T-cell (primary cell): Measurements from ENCODE around the gene WNT9B. TPM values are rescaled to one million over a fixed set of nuclear protein-coding genes. Genes with fewer than 3 reads are reported as not detected.

ENCODE experiments used
- ATAC-seq, 4 experiments: fragments of 200-7000 bp in 3 of 4; fragments of 150-1000 bp in 1 of 4; cut with Tn5 transposase; replicated peaks in 1 of 4; 1 replicate in 3 of 4; 2 replicates in 1 of 4; pipeline ENCODE4 v1.10.0; 2021; ENCODE audit warnings: moderate library complexity in 3 of 4, mild to moderate bottlenecking in 2 of 4, moderate number of reproducible peaks in 1 of 4
- CTCF ChIA-PET, 2 donors: fragments of 300-600 bp; sonication (Branson Sonifier 250); formaldehyde crosslinking; loops; one replicate each; lab custom pipeline; 2022; ENCODE audit warnings: antibody characterized with exemption in 2 of 2; lab: Charles Lee
- POLR2A ChIA-PET, 2 donors: fragments of 300-600 bp; sonication (Branson Sonifier 250); formaldehyde crosslinking; loops; one replicate each; lab custom pipeline; 2022; ENCODE audit warnings: antibody characterized with exemption in 2 of 2; lab: Charles Lee
- DNase-seq, 35 experiments: peaks; one replicate each; pipeline versions ENCODE4 v3.0.0 to v3.0.0-alpha.2; 2013 to 2023
- H3K27ac ChIP-seq: one replicate; pipeline ENCODE4 v1.5.1; 2013; ENCODE audit warnings: low read length
- H3K27me3 ChIP-seq, 2 experiments: replicated peaks in 1 of 2; 1 replicate in 1 of 2; 2 replicates in 1 of 2; pipeline versions ENCODE4 v1.6.1 to v1.7.0; 2013; ENCODE audit warnings: low read length in 1 of 2, mixed read lengths in 1 of 2; ENCODE audit not compliant: control insufficient read depth in 2 of 2, insufficient read depth in 2 of 2; ENCODE audit errors: extremely low read depth in 1 of 2
- H3K36me3 ChIP-seq, 2 donors: 1 replicate in 1 of 2; 2 replicates in 1 of 2; pipeline versions ENCODE4 v1.6.1 to v1.7.0; 2013; ENCODE audit warnings: low read length in 1 of 2; ENCODE audit not compliant: control insufficient read depth in 2 of 2, insufficient read depth in 1 of 2; ENCODE audit errors: extremely low read depth in 1 of 2
- H3K4me1 ChIP-seq, 2 experiments: 1 replicate in 1 of 2; 2 replicates in 1 of 2; pipeline versions ENCODE4 v1.6.1 to v1.7.0; 2013; ENCODE audit warnings: low read length in 2 of 2, mixed read lengths in 1 of 2; ENCODE audit not compliant: insufficient read depth in 2 of 2, control insufficient read depth in 1 of 2; ENCODE audit errors: extremely low read depth in 1 of 2
- H3K4me3 ChIP-seq, 2 donors: 1 replicate in 1 of 2; 2 replicates in 1 of 2; pipeline versions ENCODE4 v1.5.1 to v1.7.0; 2013; ENCODE audit warnings: mild to moderate bottlenecking in 2 of 2, low read length in 1 of 2, moderate library complexity in 1 of 2; ENCODE audit not compliant: control insufficient read depth in 1 of 2; ENCODE audit errors: extremely low read depth in 1 of 2
- H3K9me3 ChIP-seq: 2 replicates; pipeline ENCODE4 v1.7.0; 2013
- H3K27ac Mint-ChIP-seq, 2 donors: one replicate each; pipeline ENCODE4 v1.8.0; 2020 to 2021; ENCODE audit warnings: mild to moderate bottlenecking in 2 of 2, mixed read lengths in 2 of 2
- H3K27me3 Mint-ChIP-seq, 2 donors: one replicate each; pipeline ENCODE4 v1.8.0; 2021 to 2022; ENCODE audit warnings: mixed read lengths in 2 of 2
- H3K36me3 Mint-ChIP-seq: one replicate; pipeline ENCODE4 v1.8.0; 2021; ENCODE audit warnings: mixed read lengths
- H3K4me1 Mint-ChIP-seq, 3 donors: one replicate each; pipeline ENCODE4 v1.8.0; 2020 to 2022; ENCODE audit warnings: mixed read lengths in 3 of 3, mild to moderate bottlenecking in 1 of 3
- H3K4me3 Mint-ChIP-seq, 3 donors: one replicate each; pipeline ENCODE4 v1.8.0; 2020 to 2022; ENCODE audit warnings: mild to moderate bottlenecking in 3 of 3, mixed read lengths in 3 of 3, moderate library complexity in 3 of 3
- H3K9me3 Mint-ChIP-seq, 3 donors: one replicate each; pipeline ENCODE4 v1.8.0; 2020 to 2022; ENCODE audit warnings: mixed read lengths in 3 of 3
- WGBS: methylation state at CpG from one replicate; pipeline ENCODE4 v1.1.5; 2013; ENCODE audit warnings: missing lambda C conversion rate; ENCODE audit not compliant: insufficient coverage; 5-methylcytosine and 5-hydroxymethylcytosine counted together
- total RNA-seq, 35 experiments: library from RNA in 6 of 35; stranded (reverse) in 6 of 35; fragments of 120-200 nt in 1 of 35; gene quantifications; one replicate each; pipeline versions ENCODE4 v1.2.1 to v1.2.4 and lab custom pipeline; 2013 to 2026

The WNT9B gene
- total RNA-seq, 5 donors from 2014 or later (not counting 1 experiment from before 2014, with no cell fraction given), result not detected

DNA sequence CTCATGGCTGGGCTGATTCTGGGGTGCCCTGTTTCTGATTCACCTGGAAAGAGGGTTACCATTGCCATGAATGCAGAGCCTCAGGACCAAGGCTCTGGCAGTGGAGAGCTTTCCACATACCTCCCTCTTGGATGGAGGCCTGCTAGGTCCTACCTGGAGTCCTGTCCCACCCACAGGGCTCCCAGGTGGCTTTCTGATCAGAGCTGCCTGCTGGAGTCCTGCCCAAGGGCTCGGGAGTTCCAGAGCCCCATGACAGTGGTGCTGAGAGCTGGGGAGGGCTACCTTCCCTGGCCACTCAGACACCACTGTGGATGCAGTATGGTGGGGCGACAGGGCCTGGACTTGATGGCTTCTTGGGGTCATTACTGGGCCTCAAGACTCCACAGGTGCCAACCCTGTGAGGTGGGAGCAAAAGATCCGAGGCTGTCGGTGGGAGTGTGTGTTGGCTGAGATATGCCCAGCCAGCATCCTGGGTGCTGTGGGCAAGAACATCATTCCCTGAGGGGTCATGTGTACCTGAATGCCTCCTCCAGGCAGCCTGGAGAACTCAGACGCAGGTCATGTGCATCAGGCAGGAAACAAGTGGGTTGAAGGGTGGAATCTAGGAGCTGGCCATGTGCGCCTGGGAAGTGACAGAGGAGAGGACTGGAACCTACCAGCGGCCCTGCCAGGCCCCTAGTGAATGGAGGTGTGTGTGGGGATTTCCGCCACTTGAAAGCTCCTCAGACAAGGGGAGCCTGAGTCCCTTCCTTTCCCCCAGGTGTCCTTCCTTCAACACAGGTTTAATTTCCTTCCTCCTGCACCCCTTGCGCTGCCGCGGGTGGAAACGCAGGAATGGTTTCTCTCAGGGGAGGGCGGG lies 30.6 kb upstream of the WNT9B start:
- Histone ChIP-seq H3K4me3 (no peak overlapping the region), H3K27me3 (peaks cover 2 to 86% of the 10 kb centered on the region in 2 experiments), H3K9me3 (no peaks in the 10 kb centered on the region), H3K36me3 (no peaks in the 10 kb centered on the region), H3K4me1 (peaks cover 0 to 36% of the 10 kb centered on the region in 2 experiments), H3K27ac (no peak overlapping the region)
- ATAC-seq, result no peak
- POLR2A ChIA-PET, result no interaction called here
- H3K27ac Mint-ChIP-seq, result no peak overlapping the region
- CTCF ChIA-PET, result interaction anchor here in 1 of 2 donors (0.6 kb wide), 1 partner anchor 272 kb away, joined by 4 read pairs; no protein-coding TSS in a partner anchor
- no peaks in the 10 kb centered on the region for H3K36me3 Mint-ChIP-seq
- peak overlapping the region in 1 of 3 donors; percentile 77 for H3K4me3 Mint-ChIP-seq
- H3K4me1 Mint-ChIP-seq, result peaks cover 19 to 29% (median 23%) of the 10 kb centered on the region in 3 donors
- no peaks in the 10 kb centered on the region for H3K9me3 Mint-ChIP-seq
- DNase-seq, result no peak
- H3K27me3 Mint-ChIP-seq, result peaks cover 49 to 78% of the 10 kb centered on the region in 2 donors
- WGBS, result 53% methylated on average over 2 of the region's 13 CpGs

DNA sequence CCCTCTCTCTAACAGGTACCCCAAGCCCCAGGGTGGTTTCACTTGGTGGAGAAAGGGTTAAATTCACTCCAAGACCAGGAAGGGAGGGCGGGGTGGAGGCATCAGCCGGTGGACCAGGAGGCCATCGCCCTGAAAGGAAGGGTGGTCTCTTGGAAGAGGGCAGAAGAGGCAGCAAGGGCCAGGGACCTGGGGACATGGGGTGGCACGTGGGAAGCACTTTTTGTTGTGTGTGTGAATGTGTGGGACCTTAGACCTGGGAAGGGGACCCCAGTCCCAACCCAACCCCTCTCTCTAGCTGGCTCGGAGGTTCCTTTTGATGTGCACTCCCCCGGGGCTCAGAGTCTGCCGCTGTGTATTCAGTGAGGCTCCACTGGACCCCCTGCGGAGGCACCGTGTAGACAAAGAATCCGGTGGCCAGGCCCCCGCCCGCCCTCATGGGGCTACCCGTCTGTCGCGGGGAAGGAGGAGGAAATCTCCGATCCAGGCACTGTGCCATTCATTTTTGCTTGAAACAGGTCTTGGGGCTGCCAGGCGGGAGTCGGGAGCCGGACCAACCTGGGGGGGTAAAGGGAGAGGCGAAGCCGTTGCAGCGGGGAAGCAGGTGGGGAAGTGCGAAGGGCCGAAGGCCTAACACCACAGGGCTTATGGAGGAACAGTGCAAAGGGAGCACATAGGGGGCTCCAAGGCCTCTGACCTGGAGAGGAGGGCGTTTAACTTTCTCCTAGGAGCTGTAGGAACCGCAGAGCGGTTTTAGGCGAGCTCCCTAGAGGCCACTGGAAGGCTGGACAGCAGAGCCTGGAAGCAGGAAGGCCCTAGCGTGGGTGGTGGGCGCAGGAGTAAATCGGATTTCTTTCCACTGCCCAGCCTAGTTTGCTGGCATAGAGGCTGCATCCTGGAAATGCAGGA lies 29.6 kb upstream of the WNT9B start:
- Histone ChIP-seq H3K27ac (no peak overlapping the region), H3K9me3 (no peaks in the 10 kb centered on the region), H3K4me1 (peaks cover 0 to 36% of the 10 kb centered on the region in 2 experiments), H3K27me3 (peaks cover 2 to 82% of the 10 kb centered on the region in 2 experiments), H3K36me3 (no peaks in the 10 kb centered on the region), H3K4me3 (no peak overlapping the region)
- ChIA-PET CTCF (no interaction called here), POLR2A (no interaction called here)
- no peak for ATAC-seq
- Mint-ChIP-seq H3K9me3 (no peaks in the 10 kb centered on the region), H3K27me3 (peaks cover 43 to 68% of the 10 kb centered on the region in 2 donors), H3K4me1 (peaks cover 19 to 26% (median 23%) of the 10 kb centered on the region in 3 donors), H3K27ac (no peak overlapping the region), H3K4me3 (no peak overlapping the region), H3K36me3 (no peaks in the 10 kb centered on the region)
- no peak for DNase-seq
- 34% methylated on average over 25 of the region's 31 CpGs for WGBS

DNA sequence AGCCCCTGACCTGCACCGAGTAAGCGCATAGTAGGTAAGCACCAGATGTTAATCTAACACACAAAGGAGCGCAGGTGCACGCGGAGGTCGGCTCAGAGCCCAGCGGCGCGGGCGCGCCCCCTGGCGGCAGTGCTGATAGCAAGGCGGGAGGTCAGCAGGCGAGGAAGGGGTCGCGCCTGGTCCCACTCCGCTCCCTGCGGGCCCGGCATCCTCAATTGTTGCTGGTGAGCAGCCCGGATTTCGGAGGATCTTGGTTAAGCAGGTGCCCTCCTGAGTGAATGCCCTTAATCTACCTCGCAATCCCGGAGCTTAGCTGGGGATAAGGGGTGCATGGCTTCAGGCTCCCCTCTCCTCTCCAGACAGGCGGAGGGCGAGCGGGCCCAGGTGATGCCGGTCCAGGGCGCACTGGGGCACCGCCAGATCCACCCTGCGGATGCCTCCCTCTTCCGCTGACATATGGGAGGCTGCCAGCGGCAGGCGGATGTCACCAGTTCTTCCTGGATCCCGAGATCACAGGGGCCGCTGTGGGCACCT lies 28.9 kb upstream of the WNT9B start:
- no peaks in the 10 kb centered on the region for H3K9me3 Mint-ChIP-seq
- ChIA-PET POLR2A (interaction anchor here in 1 of 2 donors (0.6 kb wide), 1 partner anchor 777 kb away, joined by 3 read pairs; no protein-coding TSS in a partner anchor), CTCF (no interaction called here)
- H3K27ac Mint-ChIP-seq, result no peak overlapping the region
- peaks cover 0 to 30% of the 10 kb centered on the region in 2 experiments for H3K4me1 ChIP-seq
- peaks cover 16 to 24% (median 19%) of the 10 kb centered on the region in 3 donors for H3K4me1 Mint-ChIP-seq
- H3K36me3 ChIP-seq, result no peaks in the 10 kb centered on the region
- no peak overlapping the region for H3K4me3 ChIP-seq
- H3K27me3 Mint-ChIP-seq, result peaks cover 36 to 61% of the 10 kb centered on the region in 2 donors
- no peaks in the 10 kb centered on the region for H3K9me3 ChIP-seq
- no peak overlapping the region for H3K27ac ChIP-seq
- peak in 1 of 4 experiments; percentile 33 for ATAC-seq
- no peak overlapping the region for H3K4me3 Mint-ChIP-seq
- H3K36me3 Mint-ChIP-seq, result no peaks in the 10 kb centered on the region
- WGBS, result 25% methylated on average over 23 of the region's 35 CpGs
- peak in 7 of 35 experiments; percentile 15 to 46 (median 19) for DNase-seq
- H3K27me3 ChIP-seq, result peaks cover 2 to 74% of the 10 kb centered on the region in 2 experiments

DNA sequence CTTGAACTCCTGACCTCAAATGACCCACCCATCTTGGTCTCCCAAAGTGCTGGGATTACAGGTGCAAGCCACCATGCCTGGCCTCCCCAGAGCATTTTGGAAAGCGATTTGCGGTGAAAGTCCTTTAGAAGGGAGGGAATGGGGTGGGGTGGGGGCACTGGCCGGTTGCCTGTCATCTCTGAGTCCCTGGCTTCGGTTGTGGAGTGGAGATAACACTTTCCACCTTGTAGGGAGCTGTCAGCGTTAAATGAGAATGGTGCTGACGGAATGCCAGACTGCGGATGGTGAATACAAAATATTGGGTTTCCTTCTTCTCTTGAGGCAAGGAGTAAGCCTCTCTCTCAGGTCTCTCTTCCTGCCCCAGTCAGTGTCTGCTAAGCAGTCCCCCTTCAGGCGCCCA lies 27.7 kb upstream of the WNT9B start:
- Mint-ChIP-seq H3K27me3 (peaks cover 34 to 52% of the 10 kb centered on the region in 2 donors), H3K4me3 (no peak overlapping the region)
- H3K27me3 ChIP-seq, result peaks cover 0 to 65% of the 10 kb centered on the region in 2 experiments

DNA sequence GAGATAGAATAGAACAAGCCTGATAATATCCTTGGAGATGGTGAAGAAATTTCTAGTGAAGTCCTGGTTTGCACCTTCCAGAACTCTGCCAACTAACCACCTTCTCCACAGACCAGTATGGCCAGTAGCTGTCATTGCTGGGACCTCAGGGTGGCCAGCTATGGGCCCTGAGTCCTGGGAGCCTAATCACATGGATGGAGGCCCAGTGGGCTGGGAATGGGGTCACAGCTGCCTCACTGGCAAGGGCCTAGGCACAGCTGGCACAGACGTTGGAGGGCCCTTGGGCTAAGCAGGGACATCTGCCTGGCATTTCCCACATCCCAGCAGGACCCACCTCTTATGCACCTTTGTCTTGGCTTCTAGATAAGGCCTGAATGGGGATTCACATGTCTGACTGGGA lies 25.3 kb upstream of the WNT9B start:
- Mint-ChIP-seq H3K9me3 (no peaks in the 10 kb centered on the region), H3K27ac (no peak overlapping the region), H3K4me3 (no peak overlapping the region), H3K36me3 (no peaks in the 10 kb centered on the region), H3K4me1 (peaks cover 0 to 3% (median under 1%) of the 10 kb centered on the region in 3 donors), H3K27me3 (peaks cover 30 to 35% of the 10 kb centered on the region in 2 donors)
- no peaks in the 10 kb centered on the region for H3K36me3 ChIP-seq
- peaks cover 0 to 3% of the 10 kb centered on the region in 2 experiments for H3K4me1 ChIP-seq
- CTCF ChIA-PET, result interaction anchor here in 1 of 2 donors (0.6 to 0.8 kb wide), 2 partner anchors 9 to 29 kb away, joined by 3 read pairs; no protein-coding TSS in a partner anchor
- DNase-seq (no peak), ATAC-seq (no peak)
- POLR2A ChIA-PET, result no interaction called here
- no peak overlapping the region for H3K27ac ChIP-seq
- no peak overlapping the region for H3K4me3 ChIP-seq
- WGBS, result 60% methylated on average over 1 of the region's 1 CpG
- no peaks in the 10 kb centered on the region for H3K9me3 ChIP-seq
- H3K27me3 ChIP-seq, result peaks cover 0 to 48% of the 10 kb centered on the region in 2 experiments

More for the DNA sequence above, 27.7 kb upstream of the WNT9B start:
- DNase-seq, result no peak
- Histone ChIP-seq H3K9me3 (no peaks in the 10 kb centered on the region), H3K4me1 (peaks cover 0 to 19% of the 10 kb centered on the region in 2 experiments), H3K4me3 (no peak overlapping the region), H3K36me3 (no peaks in the 10 kb centered on the region), H3K27ac (no peak overlapping the region)
- CTCF ChIA-PET, result no interaction called here
- H3K27ac Mint-ChIP-seq, result no peak overlapping the region
- POLR2A ChIA-PET, result no interaction called here
- H3K9me3 Mint-ChIP-seq, result no peaks in the 10 kb centered on the region
- H3K4me1 Mint-ChIP-seq, result peaks cover 6 to 14% (median 10%) of the 10 kb centered on the region in 3 donors
- no peaks in the 10 kb centered on the region for H3K36me3 Mint-ChIP-seq
- no peak for ATAC-seq
- 76% methylated on average over 4 of the region's 8 CpGs for WGBS

DNA sequence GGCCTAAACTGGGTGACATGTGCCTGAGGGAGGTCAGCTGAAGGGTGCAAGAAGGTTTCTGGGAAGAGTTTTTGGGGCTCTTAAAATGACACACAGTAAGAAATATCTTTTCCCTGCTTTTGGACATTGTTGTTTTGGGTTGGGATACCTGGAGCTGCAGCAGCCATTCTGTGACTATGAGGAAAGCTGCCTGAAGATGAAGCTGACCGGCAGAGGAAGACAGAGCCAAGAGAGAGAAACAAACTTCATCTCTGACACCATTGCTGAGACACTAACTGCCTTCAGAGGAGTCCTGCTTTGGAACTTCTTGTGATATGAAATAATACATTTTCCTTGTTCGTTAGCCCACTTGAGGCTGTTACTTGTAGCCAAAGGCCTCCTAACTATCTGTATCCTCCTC lies 24.1 kb upstream of the WNT9B start:
- peaks cover 18 to 24% of the 10 kb centered on the region in 2 donors for H3K27me3 Mint-ChIP-seq
- H3K36me3 Mint-ChIP-seq, result no peaks in the 10 kb centered on the region
- no peaks in the 10 kb centered on the region for H3K9me3 ChIP-seq
- H3K27me3 ChIP-seq, result peaks cover 0 to 47% of the 10 kb centered on the region in 2 experiments
- DNase-seq (no peak), ATAC-seq (no peak)
- H3K4me1 Mint-ChIP-seq, result no peaks in the 10 kb centered on the region
- ChIA-PET CTCF (no interaction called here), POLR2A (no interaction called here)
- H3K4me1 ChIP-seq, result peaks cover 0 to 3% of the 10 kb centered on the region in 2 experiments
- WGBS, result no CpG with 5 or more reads among the region's 2 CpGs
- H3K4me3 ChIP-seq, result no peak overlapping the region
- H3K27ac ChIP-seq, result no peak overlapping the region
- H3K4me3 Mint-ChIP-seq, result no peak overlapping the region
- no peak overlapping the region for H3K27ac Mint-ChIP-seq
- H3K36me3 ChIP-seq, result no peaks in the 10 kb centered on the region
- H3K9me3 Mint-ChIP-seq, result no peaks in the 10 kb centered on the region
